ENCODE measurements around the gene OSBP2.

- TF ChIP-seq CTCF (IDR thresholded peaks at IDR 0.05) (no peak), POLR2A (IDR thresholded peaks at IDR 0.05) (no peak)
Observed at GRCh38 chr22:30731658-30732057, 37.0 kb downstream of the OSBP2 start.

Measured in testis (tissue), 2 donors.